GM19324 (cell line): ENCODE data around the gene ZNF420.
"Not testable (repeated sequence)": the region's sequence is repeated elsewhere in the genome, so short reads cannot be mapped to it uniquely, and the experiment has no call there.

Experiments used
- ATAC-seq: cut with Tn5 transposase; IDR thresholded peaks from one replicate; pipeline ENCODE4 v1.9.1; 2021; ENCODE audit warnings: mild to moderate bottlenecking, moderate library complexity; ENCODE audit not compliant: unreplicated experiment, low FRiP score

Gene ZNF420

DNA sequence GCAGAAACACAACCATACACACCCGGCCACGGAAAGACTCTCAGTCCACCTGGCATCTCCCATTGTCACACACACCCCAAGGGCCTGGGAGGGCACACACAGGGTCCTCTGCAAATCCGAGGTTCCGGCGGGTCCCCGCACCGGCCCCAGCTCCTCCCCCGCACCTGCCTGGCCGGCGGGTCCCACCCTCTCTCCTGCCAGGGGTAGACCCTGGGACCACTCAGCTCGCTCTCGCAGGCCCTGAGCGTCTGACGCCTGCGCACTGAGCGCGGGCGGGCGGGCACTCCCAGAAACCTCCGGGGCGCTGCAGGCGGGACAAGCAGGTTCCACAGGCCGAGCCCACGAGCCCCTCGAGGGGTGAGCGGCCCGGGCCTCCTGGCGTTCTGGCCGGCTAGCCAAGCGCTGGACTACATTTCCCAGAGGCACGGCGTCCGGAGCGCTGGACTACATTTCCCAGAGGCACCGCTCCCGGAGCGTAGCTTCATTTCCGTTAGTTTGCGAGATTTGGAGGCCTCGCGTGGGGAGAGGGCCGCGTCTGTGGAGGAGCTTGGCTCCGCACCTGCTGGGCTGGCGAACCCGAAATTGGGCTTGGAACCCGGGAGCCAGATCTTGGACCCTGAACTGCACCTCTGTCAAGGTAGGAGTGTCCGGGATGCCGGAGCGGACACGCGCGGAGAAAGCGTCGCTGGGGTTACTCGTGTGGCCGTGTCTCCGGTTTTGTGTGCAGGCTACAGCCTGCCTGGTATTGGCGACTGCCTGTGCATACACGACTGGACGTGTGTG lies at the start of gene ZNF420:
TSS of gene ZNF420 (plus strand) at position 500 of the 783 bp plus-strand sequence. CDS start 10,686 bp downstream, outside the sequence.
- ATAC-seq: peak; percentile 98

DNA sequence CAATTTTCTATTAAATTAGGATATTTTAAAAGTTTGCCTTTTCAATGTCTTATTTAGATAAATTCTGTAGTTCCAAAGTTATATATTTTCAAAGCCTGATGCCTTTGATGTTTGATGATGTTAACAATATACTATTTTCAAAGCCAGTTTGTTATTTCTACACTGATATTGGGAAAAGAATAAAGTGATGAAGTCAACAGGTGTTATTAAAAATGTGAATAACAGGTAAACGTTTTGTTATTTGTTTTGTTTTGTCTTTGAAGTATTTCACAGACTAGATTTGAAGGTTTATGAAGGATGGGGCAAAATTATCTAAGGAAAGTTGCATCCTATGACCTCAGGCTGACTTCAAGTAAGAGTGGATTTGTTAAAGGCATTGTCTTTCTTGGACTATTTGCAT lies 33.1 kb upstream of the ZNF420 start:
- no peak for ATAC-seq

GRCh38 chr19:37055330-37055729 lies 22.9 kb upstream of the ZNF420 start:
- ATAC-seq: no peak

DNA sequence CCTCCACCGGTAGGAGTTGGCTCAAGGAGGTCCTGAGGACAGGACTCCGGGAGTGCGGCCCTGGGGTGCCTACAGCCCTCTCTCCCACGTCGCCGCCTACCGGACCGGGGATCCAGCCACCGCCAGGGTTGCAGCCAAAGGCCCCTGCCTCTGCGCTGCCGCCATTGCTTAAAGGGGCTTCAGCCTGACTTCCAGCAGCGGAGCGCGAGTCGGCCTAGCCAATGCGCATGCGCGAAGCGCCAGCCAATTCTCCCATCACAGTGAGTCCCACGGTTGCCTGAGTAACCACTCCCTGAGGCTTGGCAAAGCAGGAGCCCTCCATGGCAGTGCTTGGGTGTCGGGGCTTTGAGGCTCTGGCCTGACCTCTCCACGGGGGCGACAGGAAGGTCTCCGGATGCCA lies 21.5 kb upstream of the ZNF420 start:
- no peak for ATAC-seq

DNA sequence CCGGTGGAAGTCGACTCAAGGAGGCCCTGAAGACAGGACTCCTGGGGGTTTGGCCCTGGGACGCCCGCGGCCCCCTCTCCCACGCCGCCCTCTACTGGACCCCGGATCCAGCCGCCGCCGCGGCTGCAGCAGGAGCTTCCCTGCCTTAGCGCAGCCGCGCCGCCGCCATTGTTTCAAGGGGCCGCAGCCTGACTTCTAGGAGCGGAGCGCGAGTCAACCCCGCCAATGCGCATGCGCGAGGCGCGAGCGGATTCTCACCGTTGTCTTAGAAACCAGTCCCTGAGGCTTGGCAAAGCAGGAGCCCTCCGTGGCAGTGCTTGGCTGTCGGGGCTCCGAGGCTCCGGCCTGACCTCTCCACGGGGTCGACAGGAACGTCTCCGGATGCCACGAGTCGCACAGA lies 19.1 kb upstream of the ZNF420 start:
- no peak for ATAC-seq

GRCh38 chr19:37064886-37065285 lies 13.3 kb upstream of the ZNF420 start:
- ATAC-seq: not testable (repeated sequence)

DNA sequence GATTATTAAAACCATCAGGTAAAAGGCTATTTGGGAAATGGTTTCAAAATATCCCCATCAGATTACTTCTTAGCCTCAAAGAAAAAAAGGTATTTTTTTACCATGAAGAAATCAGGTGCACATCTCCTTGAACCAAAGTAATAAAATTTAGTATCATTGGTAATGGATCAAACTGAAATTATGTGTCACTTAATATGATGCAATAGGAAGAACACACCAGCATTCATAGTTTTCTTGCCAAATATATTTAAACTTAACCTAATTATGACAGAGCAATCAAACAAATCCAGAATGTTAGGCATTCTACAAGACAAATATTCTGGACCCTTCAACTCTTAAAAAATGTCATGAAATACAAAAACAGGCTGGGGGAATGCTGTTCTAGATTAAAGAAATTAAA lies 4.1 kb upstream of the ZNF420 start:
- no peak for ATAC-seq

DNA sequence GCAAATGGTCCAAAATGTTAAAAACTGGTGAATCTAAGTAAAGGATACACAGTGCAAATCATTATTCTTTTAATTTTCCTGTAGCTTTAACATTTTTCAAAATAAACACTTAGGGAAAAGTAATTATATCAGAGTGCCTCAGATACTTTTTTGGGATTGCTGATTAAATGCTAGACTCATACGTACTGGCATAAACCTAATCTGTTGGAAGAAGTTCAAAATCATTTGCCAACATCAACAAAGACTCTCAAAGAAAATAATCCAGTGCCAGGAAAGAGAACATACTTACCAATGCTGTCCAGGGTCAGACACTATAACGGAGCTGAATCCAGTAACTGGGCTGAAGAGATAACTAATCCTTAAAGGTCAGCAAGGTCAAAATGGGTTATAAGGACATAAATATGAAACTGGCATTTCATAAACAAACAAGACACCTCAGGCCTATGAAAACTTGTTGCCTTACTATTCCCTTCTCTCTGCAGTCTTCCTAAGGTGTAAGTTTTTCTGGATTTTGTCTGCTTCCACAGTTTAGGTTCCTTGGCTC lies 3.3 kb upstream of the ZNF420 start:
- no peak for ATAC-seq

DNA sequence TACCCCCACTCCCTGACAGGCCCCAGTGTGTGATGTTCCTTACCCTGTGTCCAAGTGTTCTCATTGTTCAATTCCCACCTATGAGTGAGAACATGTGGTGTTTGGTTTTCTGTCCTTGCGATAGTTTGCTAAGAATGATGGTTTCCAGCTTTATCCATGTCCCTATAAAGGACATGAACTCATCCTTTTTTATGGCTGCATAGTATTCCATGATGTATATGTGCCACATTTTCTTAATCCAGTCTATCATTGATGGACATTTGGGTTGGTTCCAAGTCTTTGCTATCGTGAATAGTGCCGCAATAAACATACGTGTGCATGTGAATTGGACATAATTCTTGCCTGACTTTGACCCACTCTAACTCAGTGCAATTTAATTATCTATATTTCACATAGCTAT lies 1.7 kb upstream of the ZNF420 start:
- ATAC-seq: not testable (repeated sequence)

DNA sequence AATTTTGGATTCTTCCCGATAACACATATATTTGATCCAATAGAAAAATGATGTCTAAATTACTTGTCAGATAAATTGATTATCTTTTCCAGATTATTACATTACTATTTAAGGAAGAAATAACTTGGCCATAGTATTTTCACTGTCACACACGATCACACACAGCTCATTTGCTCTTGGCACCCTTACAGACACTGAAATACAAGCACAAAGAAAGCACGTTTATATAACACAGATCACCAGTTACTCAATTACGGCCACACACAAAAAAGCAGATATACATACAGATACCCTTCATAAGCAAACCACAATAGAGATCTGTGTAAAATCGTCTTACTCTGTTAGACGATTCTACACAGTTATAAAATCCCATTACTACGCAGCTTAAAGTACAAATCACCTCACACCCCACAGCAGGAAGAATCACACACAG lies 716 bp upstream of the ZNF420 start:
- ATAC-seq: no peak

GRCh38 chr19:37078717-37079032 lies 442 bp downstream of the ZNF420 start:
- no peak for ATAC-seq

DNA sequence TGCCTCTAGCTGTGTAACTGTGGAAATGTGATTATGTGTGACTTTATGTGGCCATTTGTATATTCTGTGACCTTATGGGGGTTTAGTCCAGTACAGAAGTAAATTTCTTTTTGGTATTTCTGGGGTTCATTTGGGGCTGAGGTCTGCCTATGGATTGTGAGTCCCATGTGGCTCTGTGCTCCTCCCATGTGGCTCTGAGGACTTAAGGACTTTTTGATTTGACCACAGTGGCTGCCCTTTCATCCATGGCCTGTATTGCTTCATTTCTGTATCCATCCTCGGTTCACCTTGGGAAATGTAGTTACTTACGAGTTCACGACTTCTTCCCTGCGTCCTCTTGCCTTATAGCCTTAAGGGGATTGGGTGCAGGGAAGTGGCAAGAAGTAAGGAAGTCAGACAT lies 1.0 kb downstream of the ZNF420 start:
- ATAC-seq: no peak

- ATAC-seq: no peak
Measured at GRCh38 chr19:37082307-37082706, 4.1 kb downstream of the ZNF420 start.

- no peak for ATAC-seq
Measured at GRCh38 chr19:37087110-37087509, 8.9 kb downstream of the ZNF420 start.

- ATAC-seq: no peak
Measured at GRCh38 chr19:37095859-37096258, 17.6 kb downstream of the ZNF420 start.

DNA sequence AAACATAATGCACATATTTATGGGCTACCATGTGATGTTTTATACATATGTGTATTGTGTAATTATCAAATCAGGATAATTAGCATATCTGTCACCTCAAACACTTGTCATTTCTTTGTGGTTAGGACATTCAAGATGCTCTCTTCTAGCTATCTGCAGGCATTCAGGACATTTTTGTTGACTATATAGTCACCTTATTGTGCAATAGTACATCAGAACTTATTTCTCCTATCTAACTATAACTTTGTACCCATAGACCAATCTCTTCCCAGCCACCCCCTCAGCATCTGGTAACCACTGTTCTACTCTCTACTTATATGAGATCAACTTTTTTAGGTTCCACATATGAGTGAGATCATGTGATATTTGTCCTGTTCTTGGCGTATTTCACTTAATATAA lies 20.3 kb downstream of the ZNF420 start:
- no peak for ATAC-seq

GRCh38 chr19:37104135-37104534 lies 25.9 kb downstream of the ZNF420 start:
- not testable (repeated sequence) for ATAC-seq

DNA sequence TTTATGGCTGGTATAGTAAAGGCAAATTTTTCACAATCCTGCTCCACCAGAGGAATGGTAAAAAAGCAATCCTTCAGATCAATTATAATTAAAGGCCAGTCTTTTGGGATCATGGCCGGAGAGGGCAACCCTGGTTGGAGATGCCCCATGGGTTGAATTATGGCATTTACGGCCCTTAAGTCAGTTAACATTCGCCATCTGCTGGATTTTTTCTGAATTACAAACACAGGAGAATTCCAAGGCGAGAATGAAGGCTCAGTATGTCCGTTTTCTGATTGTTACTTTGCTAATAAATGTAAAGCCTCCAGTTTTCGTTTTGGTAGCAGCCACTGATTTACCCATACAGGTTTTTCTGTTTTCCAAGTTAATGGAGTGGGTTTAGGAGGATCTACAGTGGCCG lies 33.5 kb downstream of the ZNF420 start:
- not testable (repeated sequence) for ATAC-seq

DNA sequence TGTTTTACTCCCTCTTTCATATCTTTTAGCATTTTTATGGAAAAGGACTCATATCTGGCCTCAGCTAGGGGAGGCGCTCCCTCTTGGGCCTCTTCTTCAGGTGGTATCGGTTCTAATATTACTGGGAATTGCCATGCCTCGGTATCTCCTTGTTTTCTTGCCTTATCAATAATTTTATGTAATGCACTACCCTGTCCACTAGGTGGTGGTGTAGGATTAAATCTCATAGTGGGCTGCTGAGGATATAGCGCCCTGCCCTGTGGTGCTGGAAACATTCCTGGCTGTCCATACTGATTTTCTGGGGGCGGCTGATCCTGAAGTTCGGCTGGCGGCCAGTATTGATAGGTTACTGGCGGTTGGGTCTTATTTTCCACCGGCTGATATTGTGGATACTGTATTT lies 35.8 kb downstream of the ZNF420 start:
- ATAC-seq: no peak

DNA sequence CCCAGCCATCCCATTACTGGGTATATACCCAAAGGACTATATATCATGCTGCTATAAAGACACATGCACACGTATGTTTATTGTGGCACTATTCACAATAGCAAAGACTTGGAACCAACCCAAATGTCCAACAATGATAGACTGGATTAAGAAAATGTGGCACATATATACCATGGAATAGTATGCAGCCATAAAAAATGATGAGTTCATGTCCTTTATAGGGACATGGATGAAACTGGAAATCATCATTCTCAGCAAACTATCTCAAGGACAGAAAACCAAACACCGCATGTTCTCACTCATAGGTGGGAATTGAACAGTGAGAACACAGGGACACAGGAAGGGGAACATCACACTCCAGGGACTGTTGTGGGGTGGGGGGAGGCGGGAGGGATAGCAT lies 43.9 kb downstream of the ZNF420 start:
- ATAC-seq: not testable (repeated sequence)

- ATAC-seq: no peak
Measured at GRCh38 chr19:37127999-37128820, 50.0 kb downstream of the ZNF420 start.

GRCh38 chr19:37128821-37129177 lies 50.6 kb downstream of the ZNF420 start:
- ATAC-seq: no peak
